GM21390 (cell line): Measurements from ENCODE around the gene JAG2.

ENCODE experiments used
- ATAC-seq: cut with Tn5 transposase; IDR thresholded peaks from one replicate; pipeline ENCODE4 v1.9.1; 2021; ENCODE audit not compliant: unreplicated experiment

The JAG2 gene

GRCh38 chr14:105168496-105168978 lies at the start of gene JAG2:
Gene JAG2, minus strand, starts transcription at chr14:105168776. Its CDS starts 356 bp downstream, at chr14:105168420.
- no peak for ATAC-seq

- ATAC-seq = no peak
These were observed 49.2 kb upstream of the JAG2 start for GRCh38 chr14:105217774-105218173.

GRCh38 chr14:105216490-105217247 lies 48.1 kb upstream of the JAG2 start:
- no peak for ATAC-seq

GRCh38 chr14:105215602-105216001 lies 47.0 kb upstream of the JAG2 start:
- ATAC-seq = no peak

DNA sequence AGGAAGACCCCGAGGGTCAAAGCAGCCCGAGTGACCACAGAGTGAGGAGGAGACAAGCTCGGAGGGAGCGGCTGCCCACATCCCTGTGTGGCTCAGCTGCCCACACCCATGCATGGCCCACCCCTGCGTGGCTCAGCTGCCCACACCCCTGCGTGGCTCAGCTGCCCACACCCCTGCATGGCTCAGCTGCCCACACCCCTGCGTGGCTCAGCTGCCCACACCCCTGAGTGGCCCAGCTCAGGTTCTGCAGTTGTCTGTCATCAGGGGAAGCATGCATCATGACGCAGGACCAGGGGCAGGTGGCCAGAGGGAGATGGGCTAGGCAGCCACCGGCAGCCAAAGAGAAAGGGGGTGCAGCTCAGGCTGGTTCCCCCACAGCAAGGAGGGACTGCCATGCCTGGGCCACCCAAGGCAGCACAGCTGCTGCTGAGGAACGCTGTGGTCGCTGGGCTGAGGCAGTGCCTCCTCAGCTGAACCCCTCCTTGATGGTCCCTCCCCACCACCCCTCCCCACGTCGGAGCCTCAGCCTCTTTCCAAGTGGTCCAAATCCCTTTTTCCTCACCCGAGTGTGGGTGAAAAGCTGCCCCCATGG lies 45.8 kb upstream of the JAG2 start:
- ATAC-seq = no peak

DNA sequence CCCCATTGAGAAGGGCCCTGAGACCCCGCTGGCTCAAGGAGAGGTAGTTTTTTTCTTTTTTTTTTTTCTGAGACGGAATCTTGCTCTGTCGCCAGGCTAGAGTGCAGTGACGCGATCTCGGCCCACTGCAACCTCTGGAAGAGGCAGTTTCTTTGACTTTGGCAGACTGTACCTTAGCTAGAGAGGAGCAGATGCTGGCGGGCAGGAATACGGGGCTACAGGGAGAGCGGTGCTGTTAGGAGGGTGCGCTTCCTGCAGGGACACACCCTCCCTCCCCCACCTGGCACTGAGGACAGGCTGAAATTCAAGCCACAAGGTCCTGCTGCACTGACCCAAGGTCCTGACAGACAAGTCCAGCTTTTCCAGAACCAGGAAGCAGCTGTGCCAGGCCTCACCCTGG lies 44.8 kb upstream of the JAG2 start:
- no peak for ATAC-seq

DNA sequence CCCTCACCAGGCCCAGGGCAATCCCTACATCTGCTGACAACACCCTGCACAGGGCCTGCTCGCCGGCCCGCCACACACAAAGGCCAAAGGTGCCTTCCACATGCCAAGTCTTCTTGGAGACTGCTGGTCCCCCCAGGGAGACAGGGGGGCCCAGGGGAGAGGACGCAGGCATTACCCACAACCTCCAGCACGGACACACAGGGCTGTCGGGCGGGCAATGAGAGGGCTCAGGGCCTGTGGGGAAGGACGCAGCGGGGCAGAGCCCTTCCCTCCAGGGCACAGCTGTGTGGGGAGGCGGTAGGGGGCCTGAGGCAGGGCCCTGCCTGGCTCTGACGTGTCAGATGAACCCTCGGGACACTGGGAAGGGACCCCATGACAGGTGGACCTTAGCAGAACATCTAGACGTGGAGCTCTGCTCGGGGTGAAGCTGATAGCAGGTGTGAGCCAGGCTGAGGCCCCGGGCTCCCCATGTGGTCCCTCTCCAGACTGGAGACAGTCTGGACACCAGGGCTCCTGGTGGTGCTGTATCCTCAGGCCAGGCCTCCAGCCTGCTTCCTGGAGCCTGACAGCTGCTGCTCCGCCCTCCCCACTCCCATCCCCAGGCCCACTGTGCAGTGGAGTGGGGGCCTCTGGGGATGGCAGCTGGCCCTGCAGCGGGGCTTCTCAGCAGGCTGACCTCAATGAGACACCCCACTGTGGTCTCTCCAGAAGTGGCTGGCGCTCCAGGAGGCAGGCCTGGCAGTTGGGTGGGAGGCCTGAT lies 44.1 kb upstream of the JAG2 start:
- no peak for ATAC-seq

GRCh38 chr14:105211758-105212089 lies 43.1 kb upstream of the JAG2 start:
- no peak for ATAC-seq

- no peak for ATAC-seq
These were observed 42.6 kb upstream of the JAG2 start for GRCh38 chr14:105211086-105211757.

- ATAC-seq = no peak
These were observed 41.9 kb upstream of the JAG2 start for GRCh38 chr14:105210266-105211025.

DNA sequence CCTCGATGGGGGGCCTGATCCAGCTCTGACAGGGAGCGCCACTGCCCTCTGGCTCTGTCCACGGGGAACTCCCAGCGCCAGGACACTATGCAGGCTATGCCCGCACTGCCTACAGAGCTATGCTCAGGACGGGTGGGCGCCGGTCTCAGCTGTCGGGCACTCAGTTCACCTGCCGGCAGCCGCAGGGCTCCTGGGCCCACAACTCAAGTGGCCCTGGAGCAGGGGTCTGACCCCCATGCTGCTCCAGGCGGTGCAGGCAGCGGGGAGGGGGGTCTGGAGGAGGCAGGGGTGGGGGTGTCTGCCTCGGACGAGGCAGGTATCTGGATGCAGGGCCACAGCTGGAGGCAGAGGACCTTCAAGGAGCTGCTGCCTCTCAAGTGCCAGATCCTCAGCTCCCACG lies 41.1 kb upstream of the JAG2 start:
- ATAC-seq = no peak

DNA sequence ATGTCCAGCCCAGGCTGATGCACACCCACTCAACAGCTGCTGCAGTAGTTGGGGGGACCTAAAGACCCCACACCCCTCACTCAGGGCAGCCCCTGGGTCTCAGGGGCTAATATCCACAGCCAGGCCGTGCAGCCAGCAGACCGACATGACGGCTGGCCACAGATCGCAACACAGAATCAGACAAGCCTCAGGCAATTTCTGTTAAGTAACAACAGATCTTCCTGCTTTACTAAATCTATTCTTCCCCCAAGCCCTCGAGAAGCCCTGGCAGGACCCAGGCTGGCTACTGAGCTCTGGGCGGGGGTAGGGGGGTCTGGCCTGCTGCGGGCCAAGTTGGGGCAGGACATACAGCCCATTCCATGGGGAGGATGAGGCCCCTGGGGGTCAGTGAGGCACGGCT lies 40.5 kb upstream of the JAG2 start:
- no peak for ATAC-seq

DNA sequence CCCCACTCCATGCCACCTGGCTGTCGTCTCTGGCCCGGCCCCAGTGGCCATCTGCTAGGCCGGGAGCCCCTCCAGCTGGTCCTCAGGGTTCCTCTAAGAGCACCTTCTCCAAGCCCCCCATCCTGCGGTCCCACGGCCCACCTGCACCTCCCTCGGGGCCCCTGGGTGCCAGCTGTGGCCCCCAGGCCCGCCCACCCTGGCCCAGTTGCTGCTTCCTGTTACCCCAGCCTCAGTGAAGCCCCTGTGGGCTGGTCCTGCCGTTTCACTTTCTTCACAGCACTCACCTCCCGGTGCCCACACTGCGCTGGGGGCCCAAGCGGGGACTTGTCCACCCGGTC lies 40.1 kb upstream of the JAG2 start:
- no peak for ATAC-seq

- no peak for ATAC-seq
These were observed 39.6 kb upstream of the JAG2 start for GRCh38 chr14:105207996-105208737.

DNA sequence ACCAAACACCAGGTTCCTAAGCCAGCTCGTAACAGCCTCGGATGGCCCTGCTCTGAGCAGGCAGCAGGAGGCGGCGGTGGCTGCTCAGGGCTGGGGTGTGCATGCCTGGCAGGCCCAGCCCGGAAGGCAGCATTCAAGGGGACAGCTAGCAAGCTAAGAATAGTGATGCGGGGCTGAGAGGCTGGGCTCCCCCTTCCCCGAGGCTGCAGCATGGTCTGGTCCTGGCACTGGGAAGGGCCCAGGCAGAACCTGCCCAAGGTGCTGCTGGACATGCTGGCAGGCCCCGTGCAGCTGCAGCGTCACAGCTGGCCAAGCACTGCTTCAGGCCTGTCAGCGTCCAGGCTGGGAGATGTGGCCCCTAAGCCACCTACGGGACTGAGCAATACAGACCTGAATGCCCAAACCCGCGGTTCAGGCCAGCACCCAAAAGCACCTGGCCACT lies 38.9 kb upstream of the JAG2 start:
- ATAC-seq = no peak

- no peak for ATAC-seq
These were observed 38.3 kb upstream of the JAG2 start for GRCh38 chr14:105206873-105207272.

GRCh38 chr14:105205673-105206208 lies 37.2 kb upstream of the JAG2 start:
- no peak for ATAC-seq

GRCh38 chr14:105204931-105205672 lies 36.5 kb upstream of the JAG2 start:
- no peak for ATAC-seq
